Measurements from ENCODE around the gene ATP2C2.

ATP2C2 gene

GRCh38 chr16:84368308-84368996 lies at the start of gene ATP2C2:
Gene ATP2C2 (plus strand): TSS chr16:84368538. CDS start chr16:84368616, 78 bp downstream.
- no peak within 1 kb of the TSS for H3K9ac ChIP-seq (ENCODE audit: low read depth, low read length, poor library complexity, severe bottlenecking)
- no peaks in the 10 kb centered on the region for H3F3A ChIP-seq (ENCODE audit: low read depth)
- H3K79me2 ChIP-seq (ENCODE audit: insufficient read depth, low read length) = no peaks in the 10 kb centered on the region
- no peaks in the 10 kb centered on the region for H3K9me2 ChIP-seq (replicated peaks; ENCODE audit: low read depth, low read length)
- H4K20me1 ChIP-seq (ENCODE audit: insufficient read depth, low read length, poor library complexity, severe bottlenecking) = no peaks in the 10 kb centered on the region
- peaks cover 10% of the 10 kb centered on the region for H3K4me1 ChIP-seq (ENCODE audit: insufficient read depth, low read length, poor library complexity, severe bottlenecking)
- no peaks in the 10 kb centered on the region for H3K36me3 ChIP-seq (ENCODE audit: insufficient read depth, low read length)
- no peaks in the 10 kb centered on the region for H3K27me3 ChIP-seq (ENCODE audit: insufficient read depth, low read length, poor library complexity, severe bottlenecking)
- H3K9me3 ChIP-seq (ENCODE audit: insufficient read depth, low read depth, low read length) = no peaks in the 10 kb centered on the region
- H3K4me2 ChIP-seq (ENCODE audit: low read depth, low read length, poor library complexity, severe bottlenecking) = no peak within 1 kb of the TSS
- TF ChIP-seq CTCF (conservative IDR thresholded peaks at IDR 0.05; ENCODE audit: low read length) = no peak
- TF ChIP-seq EZH2phosphoT487 (IDR thresholded peaks at IDR 0.05; ENCODE audit: borderline replicate concordance) = no peak
- H3K4me3 ChIP-seq (ENCODE audit: low read length, poor library complexity, severe bottlenecking) = no peak within 1 kb of the TSS
- H2AFZ ChIP-seq (ENCODE audit: low read length) = no peak within 1 kb of the TSS

GRCh38 chr16:84319146-84319760 lies 49.1 kb upstream of the ATP2C2 start:
- H3F3A ChIP-seq (ENCODE audit: low read depth) = no peaks in the 10 kb centered on the region
- no peak overlapping the region for H3K4me2 ChIP-seq (ENCODE audit: low read depth, low read length, poor library complexity, severe bottlenecking)
- no peaks in the 10 kb centered on the region for H3K36me3 ChIP-seq (ENCODE audit: insufficient read depth, low read length)
- H3K4me1 ChIP-seq (ENCODE audit: insufficient read depth, low read length, poor library complexity, severe bottlenecking) = no peaks in the 10 kb centered on the region
- peaks cover 3% of the 10 kb centered on the region; the same call in 1 of the 2 replicates for H3K9me3 ChIP-seq (ENCODE audit: insufficient read depth, low read depth, low read length)
- H2AFZ ChIP-seq (ENCODE audit: low read length) = no peak overlapping the region
- no peak overlapping the region for H3K9ac ChIP-seq (ENCODE audit: low read depth, low read length, poor library complexity, severe bottlenecking)
- no peaks in the 10 kb centered on the region for H3K79me2 ChIP-seq (ENCODE audit: insufficient read depth, low read length)
- TF ChIP-seq CTCF (conservative IDR thresholded peaks at IDR 0.05; ENCODE audit: low read length) = no peak
- TF ChIP-seq EZH2phosphoT487 (IDR thresholded peaks at IDR 0.05; ENCODE audit: borderline replicate concordance) = no peak
- H3K9me2 ChIP-seq (replicated peaks; ENCODE audit: low read depth, low read length) = no peaks in the 10 kb centered on the region
- no peaks in the 10 kb centered on the region for H3K27me3 ChIP-seq (ENCODE audit: insufficient read depth, low read length, poor library complexity, severe bottlenecking)
- no peaks in the 10 kb centered on the region for H4K20me1 ChIP-seq (ENCODE audit: insufficient read depth, low read length, poor library complexity, severe bottlenecking)
- H3K4me3 ChIP-seq (ENCODE audit: low read length, poor library complexity, severe bottlenecking) = no peak overlapping the region

- H3K9me3 ChIP-seq (ENCODE audit: insufficient read depth, low read depth, low read length) = peaks cover 3% of the 10 kb centered on the region; the same call in 1 of the 2 replicates
- no peaks in the 10 kb centered on the region for H4K20me1 ChIP-seq (ENCODE audit: insufficient read depth, low read length, poor library complexity, severe bottlenecking)
- no peaks in the 10 kb centered on the region for H3F3A ChIP-seq (ENCODE audit: low read depth)
- H3K9me2 ChIP-seq (replicated peaks; ENCODE audit: low read depth, low read length) = no peaks in the 10 kb centered on the region
- no peaks in the 10 kb centered on the region for H3K4me1 ChIP-seq (ENCODE audit: insufficient read depth, low read length, poor library complexity, severe bottlenecking)
- H3K9ac ChIP-seq (ENCODE audit: low read depth, low read length, poor library complexity, severe bottlenecking) = no peak overlapping the region
- no peaks in the 10 kb centered on the region for H3K36me3 ChIP-seq (ENCODE audit: insufficient read depth, low read length)
- no peaks in the 10 kb centered on the region for H3K27me3 ChIP-seq (ENCODE audit: insufficient read depth, low read length, poor library complexity, severe bottlenecking)
- TF ChIP-seq CTCF (conservative IDR thresholded peaks at IDR 0.05; ENCODE audit: low read length) = no peak
- TF ChIP-seq EZH2phosphoT487 (IDR thresholded peaks at IDR 0.05; ENCODE audit: borderline replicate concordance) = no peak
- H3K4me2 ChIP-seq (ENCODE audit: low read depth, low read length, poor library complexity, severe bottlenecking) = no peak overlapping the region
- no peak overlapping the region for H2AFZ ChIP-seq (ENCODE audit: low read length)
- H3K79me2 ChIP-seq (ENCODE audit: insufficient read depth, low read length) = no peaks in the 10 kb centered on the region
- no peak overlapping the region for H3K4me3 ChIP-seq (ENCODE audit: low read length, poor library complexity, severe bottlenecking)
Measured at GRCh38 chr16:84320511-84320910, 47.8 kb upstream of the ATP2C2 start.

Data from Loucy (cell line).